ENCODE results near the gene ABCG1.

The ABCG1 gene

GRCh38 chr21:42248783-42249597 lies 30.1 kb downstream of the ABCG1 start:
- H3K18ac ChIP-seq (ENCODE audit: low read length) = no peak overlapping the region
- no peak overlapping the region for H2BK120ac ChIP-seq (ENCODE audit: low read depth, low read length)
- H3K4me3 ChIP-seq (ENCODE audit: low read length) = no peak overlapping the region
- H3K27me3 ChIP-seq (ENCODE audit: insufficient read depth, low read length, poor library complexity) = no peaks in the 10 kb centered on the region
- no peak overlapping the region for H3K23ac ChIP-seq (ENCODE audit: low read length)
- no peak overlapping the region for H2BK5ac ChIP-seq (ENCODE audit: low read length)
- no peaks in the 10 kb centered on the region for H3K79me2 ChIP-seq (ENCODE audit: control insufficient read depth, insufficient read depth, low read length)
- no peak overlapping the region for H3K27ac ChIP-seq (ENCODE audit: low read depth, low read length)
- H3K4me2 ChIP-seq (ENCODE audit: low read length) = no peak overlapping the region
- H3K79me1 ChIP-seq (ENCODE audit: low read length) = no peaks in the 10 kb centered on the region
- H3K36me3 ChIP-seq (ENCODE audit: control insufficient read depth, insufficient read depth, low read length) = no peaks in the 10 kb centered on the region
- no peak overlapping the region for H2AK5ac ChIP-seq (ENCODE audit: low read length)
- WGBS (ENCODE audit: extremely low coverage, insufficient coverage, low lambda C conversion rate) = no CpG with 5 or more reads among the region's 12 CpGs
- no peaks in the 10 kb centered on the region for H3K4me1 ChIP-seq (ENCODE audit: control insufficient read depth, low read depth, low read length)
- DNase-seq = no peak
- no peak overlapping the region for H2BK15ac ChIP-seq (replicated peaks; ENCODE audit: low read depth)
- H4K5ac ChIP-seq (ENCODE audit: low read length) = no peak overlapping the region
- H3K9ac ChIP-seq (ENCODE audit: low read length) = no peak overlapping the region
- no peak overlapping the region for H3K56ac ChIP-seq (ENCODE audit: low read length)
- no peak overlapping the region for H3K4ac ChIP-seq (ENCODE audit: low read depth, low read length)
- H4K8ac ChIP-seq (ENCODE audit: low read depth, low read length) = no peak overlapping the region

- H3K56ac ChIP-seq (ENCODE audit: low read length) = no peak overlapping the region
- H3K79me2 ChIP-seq (ENCODE audit: control insufficient read depth, insufficient read depth, low read length) = no peaks in the 10 kb centered on the region
- no peaks in the 10 kb centered on the region for H3K27me3 ChIP-seq (ENCODE audit: insufficient read depth, low read length, poor library complexity)
- H3K36me3 ChIP-seq (ENCODE audit: control insufficient read depth, insufficient read depth, low read length) = no peaks in the 10 kb centered on the region
- H3K27ac ChIP-seq (ENCODE audit: low read depth, low read length) = no peak overlapping the region
- no peak overlapping the region for H4K8ac ChIP-seq (ENCODE audit: low read depth, low read length)
- no peak for DNase-seq
- H3K4ac ChIP-seq (ENCODE audit: low read depth, low read length) = no peak overlapping the region
- no CpG with 5 or more reads among the region's 19 CpGs for WGBS (ENCODE audit: extremely low coverage, insufficient coverage, low lambda C conversion rate)
- no peaks in the 10 kb centered on the region for H3K79me1 ChIP-seq (ENCODE audit: low read length)
- H4K5ac ChIP-seq (ENCODE audit: low read length) = no peak overlapping the region
- H2BK120ac ChIP-seq (ENCODE audit: low read depth, low read length) = no peak overlapping the region
- no peak overlapping the region for H3K18ac ChIP-seq (ENCODE audit: low read length)
- no peak overlapping the region for H3K9ac ChIP-seq (ENCODE audit: low read length)
- H2BK15ac ChIP-seq (replicated peaks; ENCODE audit: low read depth) = no peak overlapping the region
- no peak overlapping the region for H3K23ac ChIP-seq (ENCODE audit: low read length)
- H3K4me3 ChIP-seq (ENCODE audit: low read length) = no peak overlapping the region
- no peak overlapping the region for H2AK5ac ChIP-seq (ENCODE audit: low read length)
- H3K4me2 ChIP-seq (ENCODE audit: low read length) = no peak overlapping the region
- no peak overlapping the region for H2BK5ac ChIP-seq (ENCODE audit: low read length)
- H3K4me1 ChIP-seq (ENCODE audit: control insufficient read depth, low read depth, low read length) = no peaks in the 10 kb centered on the region
Measured at GRCh38 chr21:42250422-42251403, 31.8 kb downstream of the ABCG1 start.

- no peak overlapping the region for H3K18ac ChIP-seq (ENCODE audit: low read length)
- H3K27me3 ChIP-seq (ENCODE audit: insufficient read depth, low read length, poor library complexity) = no peaks in the 10 kb centered on the region
- no CpG with 5 or more reads among the region's 13 CpGs for WGBS (ENCODE audit: extremely low coverage, insufficient coverage, low lambda C conversion rate)
- H2BK120ac ChIP-seq (ENCODE audit: low read depth, low read length) = no peak overlapping the region
- H2BK5ac ChIP-seq (ENCODE audit: low read length) = no peak overlapping the region
- H4K8ac ChIP-seq (ENCODE audit: low read depth, low read length) = no peak overlapping the region
- no peak overlapping the region for H3K4ac ChIP-seq (ENCODE audit: low read depth, low read length)
- no peaks in the 10 kb centered on the region for H3K79me1 ChIP-seq (ENCODE audit: low read length)
- H2AK5ac ChIP-seq (ENCODE audit: low read length) = no peak overlapping the region
- H3K4me3 ChIP-seq (ENCODE audit: low read length) = no peak overlapping the region
- H4K5ac ChIP-seq (ENCODE audit: low read length) = no peak overlapping the region
- H3K4me1 ChIP-seq (ENCODE audit: control insufficient read depth, low read depth, low read length) = no peaks in the 10 kb centered on the region
- no peak overlapping the region for H3K56ac ChIP-seq (ENCODE audit: low read length)
- no peaks in the 10 kb centered on the region for H3K36me3 ChIP-seq (ENCODE audit: control insufficient read depth, insufficient read depth, low read length)
- no peak overlapping the region for H3K27ac ChIP-seq (ENCODE audit: low read depth, low read length)
- no peak overlapping the region for H3K4me2 ChIP-seq (ENCODE audit: low read length)
- no peak overlapping the region for H3K9ac ChIP-seq (ENCODE audit: low read length)
- H3K79me2 ChIP-seq (ENCODE audit: control insufficient read depth, insufficient read depth, low read length) = no peaks in the 10 kb centered on the region
- H3K23ac ChIP-seq (ENCODE audit: low read length) = no peak overlapping the region
- no peak overlapping the region for H2BK15ac ChIP-seq (replicated peaks; ENCODE audit: low read depth)
- no peak for DNase-seq
Measured at GRCh38 chr21:42251654-42252324, 32.8 kb downstream of the ABCG1 start.

GRCh38 chr21:42252325-42252654 lies 33.4 kb downstream of the ABCG1 start:
- no peak overlapping the region for H3K4me2 ChIP-seq (ENCODE audit: low read length)
- H3K79me2 ChIP-seq (ENCODE audit: control insufficient read depth, insufficient read depth, low read length) = no peaks in the 10 kb centered on the region
- no peak overlapping the region for H3K56ac ChIP-seq (ENCODE audit: low read length)
- no peak overlapping the region for H2BK15ac ChIP-seq (replicated peaks; ENCODE audit: low read depth)
- no peak overlapping the region for H4K5ac ChIP-seq (ENCODE audit: low read length)
- no CpG with 5 or more reads among the region's 8 CpGs for whole genome bisulfite sequencing (ENCODE audit: extremely low coverage, insufficient coverage, low lambda C conversion rate)
- no peak for DNase-seq
- H3K4me1 ChIP-seq (ENCODE audit: control insufficient read depth, low read depth, low read length) = no peaks in the 10 kb centered on the region
- H3K18ac ChIP-seq (ENCODE audit: low read length) = no peak overlapping the region
- no peak overlapping the region for H3K4me3 ChIP-seq (ENCODE audit: low read length)
- no peak overlapping the region for H2AK5ac ChIP-seq (ENCODE audit: low read length)
- no peak overlapping the region for H2BK120ac ChIP-seq (ENCODE audit: low read depth, low read length)
- H3K36me3 ChIP-seq (ENCODE audit: control insufficient read depth, insufficient read depth, low read length) = no peaks in the 10 kb centered on the region
- H3K27ac ChIP-seq (ENCODE audit: low read depth, low read length) = no peak overlapping the region
- H3K4ac ChIP-seq (ENCODE audit: low read depth, low read length) = no peak overlapping the region
- no peaks in the 10 kb centered on the region for H3K27me3 ChIP-seq (ENCODE audit: insufficient read depth, low read length, poor library complexity)
- H3K23ac ChIP-seq (ENCODE audit: low read length) = no peak overlapping the region
- no peak overlapping the region for H2BK5ac ChIP-seq (ENCODE audit: low read length)
- no peak overlapping the region for H3K9ac ChIP-seq (ENCODE audit: low read length)
- no peaks in the 10 kb centered on the region for H3K79me1 ChIP-seq (ENCODE audit: low read length)
- no peak overlapping the region for H4K8ac ChIP-seq (ENCODE audit: low read depth, low read length)

GRCh38 chr21:42252778-42253340 lies 33.9 kb downstream of the ABCG1 start:
- Histone ChIP-seq H3K18ac (ENCODE audit: low read length) (no peak overlapping the region), H3K79me1 (ENCODE audit: low read length) (no peaks in the 10 kb centered on the region), H4K8ac (ENCODE audit: low read depth, low read length) (no peak overlapping the region), H2BK15ac (replicated peaks; ENCODE audit: low read depth) (no peak overlapping the region), H2BK5ac (ENCODE audit: low read length) (no peak overlapping the region), H3K4me2 (ENCODE audit: low read length) (no peak overlapping the region), H3K4ac (ENCODE audit: low read depth, low read length) (no peak overlapping the region), H4K5ac (ENCODE audit: low read length) (no peak overlapping the region), H3K9ac (ENCODE audit: low read length) (no peak overlapping the region), H3K56ac (ENCODE audit: low read length) (no peak overlapping the region), H2AK5ac (ENCODE audit: low read length) (no peak overlapping the region), H3K36me3 (ENCODE audit: control insufficient read depth, insufficient read depth, low read length) (no peaks in the 10 kb centered on the region), H3K27me3 (ENCODE audit: insufficient read depth, low read length, poor library complexity) (no peaks in the 10 kb centered on the region), H3K23ac (ENCODE audit: low read length) (no peak overlapping the region), H3K4me3 (ENCODE audit: low read length) (no peak overlapping the region), H2BK120ac (ENCODE audit: low read depth, low read length) (no peak overlapping the region), H3K27ac (ENCODE audit: low read depth, low read length) (no peak overlapping the region), H3K4me1 (ENCODE audit: control insufficient read depth, low read depth, low read length) (no peaks in the 10 kb centered on the region), H3K79me2 (ENCODE audit: control insufficient read depth, insufficient read depth, low read length) (no peaks in the 10 kb centered on the region)
- no CpG with 5 or more reads among the region's 11 CpGs for WGBS (ENCODE audit: extremely low coverage, insufficient coverage, low lambda C conversion rate)
- no peak for DNase-seq
